ENCODE data around the gene FREM2. TPM values are rescaled to one million over a fixed set of nuclear protein-coding genes. Genes with fewer than 3 reads are reported as not detected.

The FREM2 gene
- 0.37 and 0.39 TPM in 2 replicates for total RNA-seq

- Mint-ChIP-seq H3K9me3 (no peaks in the 10 kb centered on the region), H3K27me3 (ENCODE audit: low read depth) (peaks cover 13% of the 10 kb centered on the region), H3K4me3 (ENCODE audit: low read depth) (no peak within 1 kb of the TSS), H3K4me1 (ENCODE audit: low read depth) (no peaks in the 10 kb centered on the region), H3K36me3 (ENCODE audit: low read depth) (no peaks in the 10 kb centered on the region), H3K27ac (no peak within 1 kb of the TSS)
- DNase-seq (ENCODE audit: low spot score): no peak
- intact Hi-C loops (cut with micrococcal nuclease): no loop called here
These were observed at the start of gene FREM2 for GRCh38 chr13:38686577-38687245. Gene FREM2 (plus strand): TSS chr13:38687077. CDS start chr13:38687345, 268 bp downstream.

- Mint-ChIP-seq H3K27me3 (ENCODE audit: low read depth) (no peaks in the 10 kb centered on the region), H3K27ac (no peak overlapping the region), H3K4me1 (ENCODE audit: low read depth) (no peaks in the 10 kb centered on the region), H3K9me3 (no peaks in the 10 kb centered on the region), H3K4me3 (ENCODE audit: low read depth) (no peak overlapping the region), H3K36me3 (ENCODE audit: low read depth) (no peaks in the 10 kb centered on the region)
- intact Hi-C loops (cut with micrococcal nuclease): no loop called here
- DNase-seq (ENCODE audit: low spot score): no peak
These were observed 49.3 kb upstream of the FREM2 start for GRCh38 chr13:38637576-38637975.

- no peak overlapping the region for H3K27ac Mint-ChIP-seq
- H3K27me3 Mint-ChIP-seq (ENCODE audit: low read depth): no peaks in the 10 kb centered on the region
- H3K4me1 Mint-ChIP-seq (ENCODE audit: low read depth): no peaks in the 10 kb centered on the region
- H3K36me3 Mint-ChIP-seq (ENCODE audit: low read depth): no peaks in the 10 kb centered on the region
- DNase-seq (ENCODE audit: low spot score): no peak
- intact Hi-C loops (cut with micrococcal nuclease): no loop called here
- no peaks in the 10 kb centered on the region for H3K9me3 Mint-ChIP-seq
- no peak overlapping the region for H3K4me3 Mint-ChIP-seq (ENCODE audit: low read depth)
These were observed 45.5 kb upstream of the FREM2 start for GRCh38 chr13:38641164-38641948.

- no peaks in the 10 kb centered on the region for H3K9me3 Mint-ChIP-seq
These were observed 39.6 kb upstream of the FREM2 start for GRCh38 chr13:38647312-38647711.

GRCh38 chr13:38648912-38649311 is 38.0 kb upstream of the FREM2 start:
- DNase-seq (ENCODE audit: low spot score): no peak

More at GRCh38 chr13:38647312-38647711, 39.6 kb upstream of the FREM2 start:
- Mint-ChIP-seq H3K4me3 (ENCODE audit: low read depth) (no peak overlapping the region), H3K27ac (no peak overlapping the region), H3K27me3 (ENCODE audit: low read depth) (no peaks in the 10 kb centered on the region), H3K36me3 (ENCODE audit: low read depth) (no peaks in the 10 kb centered on the region), H3K4me1 (ENCODE audit: low read depth) (no peaks in the 10 kb centered on the region)
- intact Hi-C loops (cut with micrococcal nuclease): no loop called here
- no peak for DNase-seq (ENCODE audit: low spot score)

GRCh38 chr13:38656699-38657098 is 30.2 kb upstream of the FREM2 start:
- no peaks in the 10 kb centered on the region for H3K9me3 Mint-ChIP-seq

More at GRCh38 chr13:38648912-38649311, 38.0 kb upstream of the FREM2 start:
- H3K9me3 Mint-ChIP-seq: no peaks in the 10 kb centered on the region
- H3K36me3 Mint-ChIP-seq (ENCODE audit: low read depth): no peaks in the 10 kb centered on the region
- H3K27ac Mint-ChIP-seq: no peak overlapping the region
- H3K4me3 Mint-ChIP-seq (ENCODE audit: low read depth): no peak overlapping the region
- no peaks in the 10 kb centered on the region for H3K4me1 Mint-ChIP-seq (ENCODE audit: low read depth)
- H3K27me3 Mint-ChIP-seq (ENCODE audit: low read depth): no peaks in the 10 kb centered on the region
- intact Hi-C loops (cut with micrococcal nuclease): no loop called here

GRCh38 chr13:38657191-38657590 is 29.7 kb upstream of the FREM2 start:
- no peak for DNase-seq (ENCODE audit: low spot score)
- no peak overlapping the region for H3K27ac Mint-ChIP-seq
- no peaks in the 10 kb centered on the region for H3K36me3 Mint-ChIP-seq (ENCODE audit: low read depth)
- H3K27me3 Mint-ChIP-seq (ENCODE audit: low read depth): no peaks in the 10 kb centered on the region
- no peaks in the 10 kb centered on the region for H3K9me3 Mint-ChIP-seq
- H3K4me3 Mint-ChIP-seq (ENCODE audit: low read depth): no peak overlapping the region
- no peaks in the 10 kb centered on the region for H3K4me1 Mint-ChIP-seq (ENCODE audit: low read depth)
- intact Hi-C loops (cut with micrococcal nuclease): no loop called here

More at GRCh38 chr13:38656699-38657098, 30.2 kb upstream of the FREM2 start:
- no peak for DNase-seq (ENCODE audit: low spot score)
- Mint-ChIP-seq H3K27ac (no peak overlapping the region), H3K4me3 (ENCODE audit: low read depth) (no peak overlapping the region), H3K36me3 (ENCODE audit: low read depth) (no peaks in the 10 kb centered on the region), H3K4me1 (ENCODE audit: low read depth) (no peaks in the 10 kb centered on the region), H3K27me3 (ENCODE audit: low read depth) (no peaks in the 10 kb centered on the region)
- intact Hi-C loops (cut with micrococcal nuclease): no loop called here

GRCh38 chr13:38658906-38659305 is 28.0 kb upstream of the FREM2 start:
- Mint-ChIP-seq H3K27me3 (ENCODE audit: low read depth) (no peaks in the 10 kb centered on the region), H3K4me3 (ENCODE audit: low read depth) (no peak overlapping the region), H3K36me3 (ENCODE audit: low read depth) (no peaks in the 10 kb centered on the region), H3K27ac (no peak overlapping the region), H3K9me3 (no peaks in the 10 kb centered on the region), H3K4me1 (ENCODE audit: low read depth) (no peaks in the 10 kb centered on the region)
- no peak for DNase-seq (ENCODE audit: low spot score)
- intact Hi-C loops (cut with micrococcal nuclease): no loop called here

GRCh38 chr13:38661010-38661675 is 25.7 kb upstream of the FREM2 start:
- H3K9me3 Mint-ChIP-seq: no peaks in the 10 kb centered on the region
- intact Hi-C loops (cut with micrococcal nuclease): no loop called here
- H3K4me3 Mint-ChIP-seq (ENCODE audit: low read depth): no peak overlapping the region
- no peaks in the 10 kb centered on the region for H3K27me3 Mint-ChIP-seq (ENCODE audit: low read depth)
- no peaks in the 10 kb centered on the region for H3K4me1 Mint-ChIP-seq (ENCODE audit: low read depth)
- DNase-seq (ENCODE audit: low spot score): no peak
- no peak overlapping the region for H3K27ac Mint-ChIP-seq
- H3K36me3 Mint-ChIP-seq (ENCODE audit: low read depth): no peaks in the 10 kb centered on the region

- Mint-ChIP-seq H3K9me3 (no peaks in the 10 kb centered on the region), H3K27me3 (ENCODE audit: low read depth) (no peaks in the 10 kb centered on the region), H3K36me3 (ENCODE audit: low read depth) (no peaks in the 10 kb centered on the region), H3K4me1 (ENCODE audit: low read depth) (no peaks in the 10 kb centered on the region), H3K27ac (no peak overlapping the region), H3K4me3 (ENCODE audit: low read depth) (no peak overlapping the region)
- DNase-seq (ENCODE audit: low spot score): no peak
- intact Hi-C loops (cut with micrococcal nuclease): no loop called here
These were observed 24.5 kb upstream of the FREM2 start for GRCh38 chr13:38662362-38662761.

GRCh38 chr13:38664906-38665305 is 22.0 kb upstream of the FREM2 start:
- no peak for DNase-seq (ENCODE audit: low spot score)
- H3K4me3 Mint-ChIP-seq (ENCODE audit: low read depth): no peak overlapping the region
- H3K27me3 Mint-ChIP-seq (ENCODE audit: low read depth): no peaks in the 10 kb centered on the region
- H3K9me3 Mint-ChIP-seq: no peaks in the 10 kb centered on the region
- H3K4me1 Mint-ChIP-seq (ENCODE audit: low read depth): no peaks in the 10 kb centered on the region
- intact Hi-C loops (cut with micrococcal nuclease): no loop called here
- H3K36me3 Mint-ChIP-seq (ENCODE audit: low read depth): no peaks in the 10 kb centered on the region
- H3K27ac Mint-ChIP-seq: no peak overlapping the region

GRCh38 chr13:38667526-38668109 is 19.3 kb upstream of the FREM2 start:
- Mint-ChIP-seq H3K27ac (no peak overlapping the region), H3K4me3 (ENCODE audit: low read depth) (no peak overlapping the region), H3K27me3 (ENCODE audit: low read depth) (no peaks in the 10 kb centered on the region), H3K36me3 (ENCODE audit: low read depth) (no peaks in the 10 kb centered on the region), H3K9me3 (no peaks in the 10 kb centered on the region), H3K4me1 (ENCODE audit: low read depth) (no peaks in the 10 kb centered on the region)
- intact Hi-C loops (cut with micrococcal nuclease): no loop called here
- DNase-seq (ENCODE audit: low spot score): no peak
